Measurements from ENCODE around the gene HDAC9.

DNA sequence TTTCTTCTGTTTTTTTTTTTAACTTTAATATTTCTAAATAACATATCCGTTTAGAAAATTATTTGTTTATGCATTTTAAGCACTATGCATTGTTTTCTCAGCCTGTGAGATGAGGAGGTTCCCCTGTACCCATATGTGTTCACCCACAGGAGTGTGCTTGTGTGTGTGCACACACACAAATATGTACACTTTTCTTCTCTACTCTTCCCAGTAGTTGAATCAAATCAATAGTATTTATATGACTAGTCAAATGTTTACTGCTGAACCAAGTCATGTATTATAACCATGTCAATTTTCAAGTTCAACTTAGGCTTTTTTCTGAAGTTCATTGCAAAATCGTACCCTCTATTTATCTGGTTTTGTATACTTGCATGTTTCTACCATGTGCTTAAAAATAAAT, 37.3 kb downstream of the HDAC9 start:
- TF ChIP-seq ZFP3 (CRISPR knock-in tag; IDR thresholded peaks at IDR 0.05), result no peak
- TF ChIP-seq, protein P1, sequence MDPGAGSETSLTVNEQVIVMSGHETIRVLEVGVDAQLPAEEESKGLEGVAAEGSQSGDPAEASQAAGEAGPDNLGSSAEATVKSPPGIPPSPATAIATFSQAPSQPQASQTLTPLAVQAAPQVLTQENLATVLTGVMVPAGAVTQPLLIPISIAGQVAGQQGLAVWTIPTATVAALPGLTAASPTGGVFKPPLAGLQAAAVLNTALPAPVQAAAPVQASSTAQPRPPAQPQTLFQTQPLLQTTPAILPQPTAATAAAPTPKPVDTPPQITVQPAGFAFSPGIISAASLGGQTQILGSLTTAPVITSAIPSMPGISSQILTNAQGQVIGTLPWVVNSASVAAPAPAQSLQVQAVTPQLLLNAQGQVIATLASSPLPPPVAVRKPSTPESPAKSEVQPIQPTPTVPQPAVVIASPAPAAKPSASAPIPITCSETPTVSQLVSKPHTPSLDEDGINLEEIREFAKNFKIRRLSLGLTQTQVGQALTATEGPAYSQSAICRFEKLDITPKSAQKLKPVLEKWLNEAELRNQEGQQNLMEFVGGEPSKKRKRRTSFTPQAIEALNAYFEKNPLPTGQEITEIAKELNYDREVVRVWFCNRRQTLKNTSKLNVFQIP (CRISPR knock-in tag; IDR thresholded peaks at IDR 0.05; ENCODE audit: borderline replicate concordance, low read depth), result no peak

All from SK-N-SH treated with all-trans-retinoic acid at 6 μM for 48 hours (cell line).